ENCODE measurements around the gene MEGF11.

The MEGF11 gene

DNA sequence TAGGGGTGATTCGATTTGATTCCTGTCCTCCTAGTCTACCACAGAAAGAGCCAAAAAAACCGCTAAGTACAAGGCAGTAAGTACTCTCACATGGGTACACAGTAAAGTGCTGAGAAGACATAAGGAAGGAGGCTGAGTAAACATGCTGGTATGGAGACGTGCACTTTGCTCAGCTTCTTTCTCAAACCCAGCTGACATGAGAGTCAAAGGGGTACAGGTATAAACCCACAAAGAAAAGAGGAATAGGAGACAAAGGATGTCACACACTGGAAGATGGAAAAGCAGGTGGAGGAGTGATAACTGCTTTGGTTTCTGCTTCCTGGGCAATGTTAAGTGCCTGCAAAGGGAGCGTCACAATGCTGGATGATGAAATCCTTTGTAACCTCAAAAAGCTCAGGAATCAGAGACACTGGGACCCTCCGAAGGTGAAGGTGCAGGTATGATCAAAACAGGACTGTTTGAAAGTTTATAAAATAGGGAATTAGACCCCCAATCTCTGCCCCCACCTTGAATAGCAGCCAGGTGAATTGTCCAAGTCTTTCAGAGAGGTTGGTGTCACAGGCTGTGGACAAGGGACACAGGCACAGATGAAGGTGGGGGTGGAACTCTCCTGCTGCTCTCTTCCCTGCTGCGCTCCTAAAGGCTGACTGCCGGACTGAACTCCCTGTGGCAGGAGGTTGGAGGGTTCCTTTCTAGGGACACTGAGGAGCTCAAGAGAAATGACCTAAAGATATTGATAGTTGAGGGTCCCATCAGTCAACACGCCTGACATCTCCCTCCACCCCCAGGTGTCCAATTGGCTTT lies 282.4 kb downstream of the MEGF11 start:
- H3K27me3 ChIP-seq (ENCODE audit: insufficient read depth, low read length), result peaks cover 24% of the 10 kb centered on the region
- no peaks in the 10 kb centered on the region for H3K36me3 ChIP-seq (ENCODE audit: insufficient read depth, low read length)
- H3K4me1 ChIP-seq (ENCODE audit: insufficient read depth, low read length), result no peaks in the 10 kb centered on the region

DNA sequence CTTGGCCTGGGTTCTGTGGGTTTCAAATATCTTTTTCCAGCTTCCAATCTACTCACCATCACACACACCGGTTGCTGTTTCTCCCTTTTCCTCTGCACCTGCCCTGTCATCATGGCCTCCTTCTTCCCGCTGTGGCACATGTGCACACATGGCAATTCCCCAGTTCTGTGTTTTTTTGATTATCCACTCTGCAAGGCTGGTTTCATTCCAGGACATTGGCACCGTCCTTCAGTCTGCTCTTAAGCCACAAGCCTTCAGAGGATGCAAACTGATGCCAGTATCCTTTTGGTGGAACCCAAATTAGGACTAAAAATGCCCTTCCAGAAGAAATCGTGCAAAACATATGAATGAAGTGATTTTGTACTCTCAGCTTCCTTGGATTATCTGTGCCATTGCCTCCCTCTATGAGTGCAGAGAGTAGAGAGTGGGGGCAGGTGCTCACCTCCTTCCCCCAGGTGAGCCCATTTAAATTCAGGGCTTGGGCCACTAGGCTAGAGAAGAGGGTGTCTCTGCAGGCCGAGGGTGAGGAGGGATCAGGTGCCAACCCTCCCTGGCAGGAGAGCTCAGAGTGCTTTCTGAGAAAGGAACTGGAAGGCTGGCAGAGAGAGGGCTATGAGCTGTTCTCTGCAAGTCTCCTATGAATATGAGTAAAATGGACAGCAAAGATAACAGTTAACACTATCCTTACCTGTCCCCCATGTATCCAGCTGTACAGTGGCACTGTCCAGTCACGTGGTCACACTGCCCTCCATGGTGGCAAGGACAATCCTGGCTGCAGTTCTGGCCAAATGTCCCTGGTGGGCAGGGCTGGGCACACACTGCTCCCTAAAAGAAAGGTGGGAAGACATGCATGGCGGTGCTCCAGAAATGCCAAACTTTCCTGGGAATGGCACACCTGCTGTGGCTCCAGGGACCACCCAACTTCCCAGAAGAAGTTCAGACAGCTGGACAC lies 283.4 kb downstream of the MEGF11 start:
- Histone ChIP-seq H3K9me3 (ENCODE audit: low read length) (no peaks in the 10 kb centered on the region), H2AFZ (ENCODE audit: low read depth, low read length) (no peak overlapping the region), H3K4me1 (ENCODE audit: insufficient read depth, low read length) (no peaks in the 10 kb centered on the region), H3K36me3 (ENCODE audit: insufficient read depth, low read length) (no peaks in the 10 kb centered on the region), H3K27me3 (ENCODE audit: insufficient read depth, low read length) (peaks cover 24% of the 10 kb centered on the region), H3K4me3 (ENCODE audit: low read length) (no peak overlapping the region)

More for the DNA sequence above, 282.4 kb downstream of the MEGF11 start:
- no peaks in the 10 kb centered on the region for H3K9me3 ChIP-seq (ENCODE audit: low read length)
- H2AFZ ChIP-seq (ENCODE audit: low read depth, low read length), result no peak overlapping the region
- no peak overlapping the region for H3K4me3 ChIP-seq (ENCODE audit: low read length)

DNA sequence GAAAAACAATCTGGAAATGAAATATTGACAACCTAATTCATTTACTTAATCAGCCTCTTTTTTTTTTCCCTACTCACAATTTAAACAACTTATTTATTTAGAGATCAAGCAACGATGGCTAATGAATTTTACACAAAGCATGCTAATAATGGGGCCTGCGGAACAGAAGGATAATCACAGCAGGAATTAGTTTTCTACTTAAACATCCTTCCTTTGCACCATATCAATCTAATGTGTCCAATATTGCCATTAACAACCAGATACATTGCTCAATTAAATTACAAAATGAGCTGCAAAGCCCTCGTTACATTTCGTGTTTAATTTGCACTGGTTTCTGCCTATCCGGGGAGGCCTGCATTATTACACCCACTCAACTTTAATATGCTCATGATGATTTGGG lies 285.0 kb downstream of the MEGF11 start:
- Histone ChIP-seq H3K27me3 (ENCODE audit: insufficient read depth, low read length) (peaks cover 24% of the 10 kb centered on the region), H3K4me1 (ENCODE audit: insufficient read depth, low read length) (no peaks in the 10 kb centered on the region), H3K36me3 (ENCODE audit: insufficient read depth, low read length) (no peaks in the 10 kb centered on the region), H2AFZ (ENCODE audit: low read depth, low read length) (no peak overlapping the region), H3K9me3 (ENCODE audit: low read length) (no peaks in the 10 kb centered on the region), H3K4me3 (ENCODE audit: low read length) (no peak overlapping the region)

DNA sequence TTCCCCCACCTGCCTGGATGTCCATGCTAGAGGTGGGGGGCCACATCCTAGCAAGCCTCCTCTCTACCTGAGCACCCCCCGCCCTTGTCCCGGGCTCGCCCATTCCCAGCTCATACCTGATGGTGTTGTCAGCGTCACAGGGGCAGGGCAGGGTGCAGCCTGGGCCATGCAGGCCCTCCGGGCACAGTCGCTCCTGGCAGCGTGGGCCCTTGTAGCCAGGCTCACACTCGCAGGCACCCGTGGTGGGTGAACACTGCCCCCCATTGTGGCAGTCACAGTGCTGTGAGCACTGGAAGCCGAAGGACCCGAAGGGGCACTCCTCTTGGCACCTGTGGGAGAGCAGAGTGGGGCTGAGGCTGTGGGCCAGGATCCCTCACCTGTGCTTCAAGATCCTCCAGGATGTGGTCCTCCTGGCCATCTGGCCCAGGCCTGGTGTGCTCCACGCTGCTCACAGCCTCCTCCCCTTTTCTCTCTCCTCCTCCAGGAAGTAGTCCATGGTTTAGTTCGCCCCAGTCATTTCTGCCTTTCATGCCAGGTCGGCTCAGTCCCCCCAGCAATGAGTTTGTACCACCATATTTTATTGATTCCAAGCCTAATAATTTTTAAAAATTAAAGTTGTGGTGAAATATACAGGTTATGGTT lies 288.6 kb downstream of the MEGF11 start:
- Histone ChIP-seq H3K36me3 (ENCODE audit: insufficient read depth, low read length) (no peaks in the 10 kb centered on the region), H2AFZ (ENCODE audit: low read depth, low read length) (no peak overlapping the region), H3K9me3 (ENCODE audit: low read length) (no peaks in the 10 kb centered on the region), H3K4me3 (ENCODE audit: low read length) (no peak overlapping the region), H3K27me3 (ENCODE audit: insufficient read depth, low read length) (peaks cover 17% of the 10 kb centered on the region), H3K4me1 (ENCODE audit: insufficient read depth, low read length) (no peaks in the 10 kb centered on the region)

DNA sequence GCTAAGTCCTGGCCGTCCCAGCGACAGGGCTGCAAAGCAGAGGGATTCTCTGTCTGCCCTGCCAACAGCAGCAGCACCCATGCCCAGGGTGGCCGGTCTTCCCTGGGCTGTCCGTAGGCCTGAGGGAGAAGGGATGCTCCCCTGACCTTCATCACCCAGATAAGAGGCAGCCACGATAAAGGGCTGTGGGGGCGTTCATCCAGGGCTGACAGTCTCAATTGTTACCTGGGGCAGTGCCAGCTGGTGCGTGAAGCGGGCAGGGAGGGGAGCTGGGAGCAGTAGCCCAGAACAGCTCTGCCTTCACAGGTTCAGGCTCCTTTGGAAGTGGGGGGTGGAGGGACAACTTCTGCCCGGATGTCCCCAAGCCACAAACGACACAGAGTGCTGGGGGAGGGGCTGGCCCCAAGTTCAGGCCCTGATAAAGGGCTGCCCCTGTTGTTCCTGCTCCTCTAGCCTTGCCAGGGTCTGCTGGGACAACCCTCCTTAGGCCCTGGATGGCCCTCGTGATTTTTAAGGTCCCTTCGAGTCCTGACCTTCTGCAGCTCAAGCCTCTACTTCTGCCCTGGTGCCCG lies 289.6 kb downstream of the MEGF11 start:
- H3K27me3 ChIP-seq (ENCODE audit: insufficient read depth, low read length), result peaks cover 10% of the 10 kb centered on the region
- H3K4me1 ChIP-seq (ENCODE audit: insufficient read depth, low read length), result no peaks in the 10 kb centered on the region
- no peak overlapping the region for H3K4me3 ChIP-seq (ENCODE audit: low read length)
- H2AFZ ChIP-seq (ENCODE audit: low read depth, low read length), result no peak overlapping the region
- H3K36me3 ChIP-seq (ENCODE audit: insufficient read depth, low read length), result no peaks in the 10 kb centered on the region
- no peaks in the 10 kb centered on the region for H3K9me3 ChIP-seq (ENCODE audit: low read length)

DNA sequence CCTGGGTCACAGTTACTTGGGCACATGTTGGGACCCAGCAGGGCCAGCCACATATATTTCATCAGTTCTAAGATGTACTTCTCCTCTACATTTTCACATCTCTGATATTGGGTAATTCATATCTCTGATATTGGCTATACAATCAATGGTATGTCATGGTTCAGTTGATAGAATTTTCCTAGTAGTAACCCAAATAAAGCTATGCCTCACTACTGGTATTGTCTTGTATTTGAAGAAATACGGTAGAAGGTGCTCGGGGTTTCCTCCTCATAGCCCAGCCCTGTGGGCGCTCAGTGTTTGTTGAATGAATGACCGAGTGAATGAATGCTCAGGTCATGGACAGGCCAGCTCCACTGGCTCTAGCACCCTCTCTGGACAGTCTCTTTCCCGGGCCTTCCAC lies 290.2 kb downstream of the MEGF11 start:
- H3K4me3 ChIP-seq (ENCODE audit: low read length), result no peak overlapping the region
- no peaks in the 10 kb centered on the region for H3K36me3 ChIP-seq (ENCODE audit: insufficient read depth, low read length)
- peaks cover 4% of the 10 kb centered on the region for H3K27me3 ChIP-seq (ENCODE audit: insufficient read depth, low read length)
- no peaks in the 10 kb centered on the region for H3K9me3 ChIP-seq (ENCODE audit: low read length)
- H2AFZ ChIP-seq (ENCODE audit: low read depth, low read length), result no peak overlapping the region
- no peaks in the 10 kb centered on the region for H3K4me1 ChIP-seq (ENCODE audit: insufficient read depth, low read length)

DNA sequence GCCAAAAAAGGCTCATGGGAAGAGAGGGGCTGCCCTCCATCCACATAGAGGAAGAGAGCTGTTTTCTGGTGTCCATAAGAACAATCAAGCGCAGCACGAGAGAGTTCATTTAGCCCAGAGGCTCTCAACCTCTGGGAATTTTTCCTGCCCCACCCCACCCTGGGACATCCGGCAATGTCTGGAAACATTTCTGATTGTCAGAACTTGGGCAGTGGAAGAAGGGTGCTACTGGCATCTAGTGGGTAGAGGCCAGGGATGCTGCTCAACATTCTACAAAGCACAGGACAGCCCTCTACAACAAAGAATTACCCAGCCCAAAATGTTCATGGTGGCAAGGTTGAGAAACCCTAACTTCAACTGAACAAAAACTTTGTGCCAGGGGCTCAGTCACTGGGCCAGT lies 291.4 kb downstream of the MEGF11 start:
- H3K4me3 ChIP-seq (ENCODE audit: low read length), result no peak overlapping the region
- no peaks in the 10 kb centered on the region for H3K27me3 ChIP-seq (ENCODE audit: insufficient read depth, low read length)
- H3K36me3 ChIP-seq (ENCODE audit: insufficient read depth, low read length), result no peaks in the 10 kb centered on the region
- no peaks in the 10 kb centered on the region for H3K9me3 ChIP-seq (ENCODE audit: low read length)
- no peak overlapping the region for H2AFZ ChIP-seq (ENCODE audit: low read depth, low read length)
- H3K4me1 ChIP-seq (ENCODE audit: insufficient read depth, low read length), result no peaks in the 10 kb centered on the region

DNA sequence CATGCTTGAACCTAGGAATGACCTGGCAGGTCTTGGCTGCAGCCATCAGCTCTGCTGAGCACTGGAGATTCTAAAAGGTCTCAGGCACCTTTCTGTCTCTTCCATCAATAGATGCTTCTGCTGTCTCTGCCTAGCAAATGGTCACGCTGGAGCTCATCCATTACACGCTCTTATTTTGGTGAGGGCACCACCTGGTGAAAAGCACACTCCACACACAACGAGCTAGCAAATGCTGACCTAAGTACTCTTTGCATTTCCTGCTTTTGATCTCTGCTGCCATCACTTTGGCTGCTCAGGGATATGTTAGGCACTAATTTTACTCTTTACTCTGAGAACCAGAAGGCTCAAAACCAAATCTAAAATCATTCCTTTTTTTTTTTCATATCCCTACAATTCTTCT lies 293.0 kb downstream of the MEGF11 start:
- H3K4me1 ChIP-seq (ENCODE audit: insufficient read depth, low read length), result no peaks in the 10 kb centered on the region
- no peaks in the 10 kb centered on the region for H3K9me3 ChIP-seq (ENCODE audit: low read length)
- no peaks in the 10 kb centered on the region for H3K27me3 ChIP-seq (ENCODE audit: insufficient read depth, low read length)
- H3K36me3 ChIP-seq (ENCODE audit: insufficient read depth, low read length), result no peaks in the 10 kb centered on the region
- no peak overlapping the region for H2AFZ ChIP-seq (ENCODE audit: low read depth, low read length)
- no peak overlapping the region for H3K4me3 ChIP-seq (ENCODE audit: low read length)

DNA sequence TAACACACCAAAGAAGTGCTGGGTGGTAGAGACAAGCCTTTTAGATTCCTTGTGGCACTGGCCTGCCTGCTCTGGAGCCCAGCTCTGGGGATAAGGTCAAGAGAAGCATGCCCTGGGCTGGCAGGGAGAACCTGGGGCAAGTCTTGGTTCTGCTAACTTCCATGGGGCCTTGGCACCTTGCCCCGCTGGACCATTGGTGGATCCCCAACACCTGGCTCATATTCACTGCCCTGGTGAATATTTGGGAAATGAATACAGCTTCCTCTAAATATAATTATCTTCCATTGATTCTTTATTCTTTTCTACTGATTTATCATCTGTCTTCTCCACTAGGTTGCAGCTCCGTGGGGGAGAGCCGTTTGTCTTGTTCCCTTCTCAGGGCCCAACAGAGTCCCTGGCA lies 294.7 kb downstream of the MEGF11 start:
- Histone ChIP-seq H3K4me3 (ENCODE audit: low read length) (no peak overlapping the region), H3K4me1 (ENCODE audit: insufficient read depth, low read length) (no peaks in the 10 kb centered on the region), H2AFZ (ENCODE audit: low read depth, low read length) (no peak overlapping the region), H3K9me3 (ENCODE audit: low read length) (no peaks in the 10 kb centered on the region), H3K36me3 (ENCODE audit: insufficient read depth, low read length) (no peaks in the 10 kb centered on the region), H3K27me3 (ENCODE audit: insufficient read depth, low read length) (no peaks in the 10 kb centered on the region)

DNA sequence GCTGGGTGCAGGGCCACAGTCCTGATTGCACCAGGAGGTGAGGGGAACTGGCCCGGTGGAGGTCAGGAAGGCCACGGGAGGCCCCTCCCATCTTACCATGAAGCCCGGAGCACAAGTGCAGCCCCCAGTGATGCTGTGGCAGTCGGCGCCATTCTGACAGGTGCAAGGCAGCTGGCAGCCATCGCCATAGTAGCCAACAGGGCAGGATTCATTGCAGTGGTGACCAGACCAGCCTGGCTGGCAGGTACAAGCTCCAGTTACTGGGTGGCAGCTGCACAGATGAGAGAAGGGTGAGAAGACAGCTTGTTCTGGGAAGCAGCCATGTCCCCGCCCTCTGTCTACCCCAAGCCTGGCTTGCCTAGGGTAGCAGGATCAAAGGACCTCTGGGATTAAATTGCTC lies 296.1 kb downstream of the MEGF11 start:
- H3K27me3 ChIP-seq (ENCODE audit: insufficient read depth, low read length), result no peaks in the 10 kb centered on the region
- no peak overlapping the region for H3K4me3 ChIP-seq (ENCODE audit: low read length)
- no peaks in the 10 kb centered on the region for H3K4me1 ChIP-seq (ENCODE audit: insufficient read depth, low read length)
- H3K9me3 ChIP-seq (ENCODE audit: low read length), result no peaks in the 10 kb centered on the region
- no peaks in the 10 kb centered on the region for H3K36me3 ChIP-seq (ENCODE audit: insufficient read depth, low read length)
- no peak overlapping the region for H2AFZ ChIP-seq (ENCODE audit: low read depth, low read length)

DNA sequence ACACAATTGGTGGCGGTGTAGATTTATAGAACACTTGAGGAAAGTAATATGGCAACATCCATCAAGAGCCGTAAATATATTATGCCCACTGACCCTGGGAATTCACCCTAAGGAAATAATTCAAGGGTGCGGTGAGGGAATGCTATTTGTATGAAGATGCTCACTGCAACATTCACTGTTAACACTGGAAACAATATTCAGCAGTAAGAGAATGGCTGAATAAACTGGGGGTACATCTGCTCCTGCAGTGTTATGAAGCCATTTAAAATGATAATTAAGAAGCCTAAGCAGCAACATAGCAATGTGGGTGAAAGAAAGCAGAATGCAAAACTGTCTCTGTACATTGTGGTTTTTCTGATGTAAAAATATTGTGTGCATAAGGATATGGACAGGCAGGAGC lies 296.7 kb downstream of the MEGF11 start:
- no peaks in the 10 kb centered on the region for H3K9me3 ChIP-seq (ENCODE audit: low read length)
- H3K4me1 ChIP-seq (ENCODE audit: insufficient read depth, low read length), result no peaks in the 10 kb centered on the region

DNA sequence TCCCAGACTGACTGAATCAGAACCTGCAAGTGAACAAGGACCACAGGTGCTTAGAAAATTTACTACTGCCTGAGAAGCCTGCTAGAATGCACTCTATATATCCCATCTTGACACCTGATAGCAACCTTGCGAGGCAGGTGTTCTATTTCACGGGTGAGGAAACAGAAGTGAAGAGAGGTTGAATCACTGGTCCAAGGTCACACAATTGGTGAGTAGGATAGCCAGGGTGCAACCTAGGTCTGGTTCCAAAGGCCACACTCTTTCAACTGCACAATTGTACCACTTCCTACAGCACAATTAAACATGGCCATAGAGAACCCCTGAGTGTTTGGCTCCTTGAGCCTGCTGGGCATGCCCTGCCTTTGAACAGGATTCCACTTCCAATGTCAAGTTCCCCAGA lies 297.2 kb downstream of the MEGF11 start:
- no peak overlapping the region for H3K4me3 ChIP-seq (ENCODE audit: low read length)
- H3K36me3 ChIP-seq (ENCODE audit: insufficient read depth, low read length), result no peaks in the 10 kb centered on the region
- no peaks in the 10 kb centered on the region for H3K4me1 ChIP-seq (ENCODE audit: insufficient read depth, low read length)

More for the DNA sequence above, 296.7 kb downstream of the MEGF11 start:
- H3K27me3 ChIP-seq (ENCODE audit: insufficient read depth, low read length), result no peaks in the 10 kb centered on the region
- H2AFZ ChIP-seq (ENCODE audit: low read depth, low read length), result no peak overlapping the region
- H3K4me3 ChIP-seq (ENCODE audit: low read length), result no peak overlapping the region
- H3K36me3 ChIP-seq (ENCODE audit: insufficient read depth, low read length), result no peaks in the 10 kb centered on the region

More for the DNA sequence above, 297.2 kb downstream of the MEGF11 start:
- Histone ChIP-seq H3K27me3 (ENCODE audit: insufficient read depth, low read length) (no peaks in the 10 kb centered on the region), H2AFZ (ENCODE audit: low read depth, low read length) (no peak overlapping the region), H3K9me3 (ENCODE audit: low read length) (no peaks in the 10 kb centered on the region)

Measured in neuron (in vitro differentiated cells).